Measurements from ENCODE around the gene ITGA2.

Gene ITGA2

DNA sequence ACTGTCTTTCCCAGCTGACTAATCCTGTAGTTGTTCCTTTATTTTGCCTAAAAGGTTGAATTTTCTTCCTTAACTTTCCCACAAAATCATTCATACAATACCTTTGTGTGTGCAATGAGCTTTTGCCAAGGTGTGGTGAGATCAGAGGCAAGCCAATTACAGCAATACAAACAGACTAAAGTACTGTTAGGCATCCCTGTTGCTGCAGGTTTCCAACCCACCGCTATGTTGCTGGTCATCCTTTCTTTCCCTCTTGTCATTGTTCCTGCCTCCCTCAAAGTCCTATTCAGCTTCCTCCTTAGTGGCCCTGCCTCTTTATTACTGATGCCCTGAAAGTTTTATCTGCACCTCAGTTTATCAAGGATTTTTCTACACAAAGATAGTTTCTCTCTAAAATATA is 22.1 kb downstream of the ITGA2 start:
- TF ChIP-seq SIN3A (IDR thresholded peaks at IDR 0.05; ENCODE audit: borderline replicate concordance, insufficient read depth, low read length) = no peak
- TF ChIP-seq FOXP2 (optimal IDR thresholded peaks at IDR 0.05; ENCODE audit: borderline replicate concordance, extremely low read depth, extremely low read length, insufficient read depth) = no peak
- no peak for TF ChIP-seq TAF1 (IDR thresholded peaks at IDR 0.05; ENCODE audit: borderline replicate concordance, insufficient read depth, low read length)
- no peak for TF ChIP-seq POLR2AphosphoS5 (IDR thresholded peaks at IDR 0.05; ENCODE audit: low read depth, low read length)
- TF ChIP-seq, protein P1, sequence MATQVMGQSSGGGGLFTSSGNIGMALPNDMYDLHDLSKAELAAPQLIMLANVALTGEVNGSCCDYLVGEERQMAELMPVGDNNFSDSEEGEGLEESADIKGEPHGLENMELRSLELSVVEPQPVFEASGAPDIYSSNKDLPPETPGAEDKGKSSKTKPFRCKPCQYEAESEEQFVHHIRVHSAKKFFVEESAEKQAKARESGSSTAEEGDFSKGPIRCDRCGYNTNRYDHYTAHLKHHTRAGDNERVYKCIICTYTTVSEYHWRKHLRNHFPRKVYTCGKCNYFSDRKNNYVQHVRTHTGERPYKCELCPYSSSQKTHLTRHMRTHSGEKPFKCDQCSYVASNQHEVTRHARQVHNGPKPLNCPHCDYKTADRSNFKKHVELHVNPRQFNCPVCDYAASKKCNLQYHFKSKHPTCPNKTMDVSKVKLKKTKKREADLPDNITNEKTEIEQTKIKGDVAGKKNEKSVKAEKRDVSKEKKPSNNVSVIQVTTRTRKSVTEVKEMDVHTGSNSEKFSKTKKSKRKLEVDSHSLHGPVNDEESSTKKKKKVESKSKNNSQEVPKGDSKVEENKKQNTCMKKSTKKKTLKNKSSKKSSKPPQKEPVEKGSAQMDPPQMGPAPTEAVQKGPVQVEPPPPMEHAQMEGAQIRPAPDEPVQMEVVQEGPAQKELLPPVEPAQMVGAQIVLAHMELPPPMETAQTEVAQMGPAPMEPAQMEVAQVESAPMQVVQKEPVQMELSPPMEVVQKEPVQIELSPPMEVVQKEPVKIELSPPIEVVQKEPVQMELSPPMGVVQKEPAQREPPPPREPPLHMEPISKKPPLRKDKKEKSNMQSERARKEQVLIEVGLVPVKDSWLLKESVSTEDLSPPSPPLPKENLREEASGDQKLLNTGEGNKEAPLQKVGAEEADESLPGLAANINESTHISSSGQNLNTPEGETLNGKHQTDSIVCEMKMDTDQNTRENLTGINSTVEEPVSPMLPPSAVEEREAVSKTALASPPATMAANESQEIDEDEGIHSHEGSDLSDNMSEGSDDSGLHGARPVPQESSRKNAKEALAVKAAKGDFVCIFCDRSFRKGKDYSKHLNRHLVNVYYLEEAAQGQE (IDR thresholded peaks at IDR 0.05; ENCODE audit: insufficient read depth in 1 of 2, low read depth in 2 of 2, low read length in 2 of 2) = no peak

GRCh38 chr5:53013857-53014256 is 24.7 kb downstream of the ITGA2 start:
- TF ChIP-seq SIN3A (IDR thresholded peaks at IDR 0.05; ENCODE audit: borderline replicate concordance, insufficient read depth, low read length) (no peak), FOXP2 (optimal IDR thresholded peaks at IDR 0.05; ENCODE audit: borderline replicate concordance, extremely low read depth, extremely low read length, insufficient read depth) (no peak), TAF1 (IDR thresholded peaks at IDR 0.05; ENCODE audit: borderline replicate concordance, insufficient read depth, low read length) (no peak), POLR2AphosphoS5 (IDR thresholded peaks at IDR 0.05; ENCODE audit: low read depth, low read length) (no peak)
- TF ChIP-seq, protein P1 (IDR thresholded peaks at IDR 0.05; ENCODE audit: insufficient read depth in 1 of 2, low read depth in 2 of 2, low read length in 2 of 2) = no peak

- TF ChIP-seq POLR2AphosphoS5 (IDR thresholded peaks at IDR 0.05; ENCODE audit: low read depth, low read length) = no peak
- TF ChIP-seq FOXP2 (optimal IDR thresholded peaks at IDR 0.05; ENCODE audit: borderline replicate concordance, extremely low read depth, extremely low read length, insufficient read depth) = no peak
- TF ChIP-seq SIN3A (IDR thresholded peaks at IDR 0.05; ENCODE audit: borderline replicate concordance, insufficient read depth, low read length) = no peak
- no peak for TF ChIP-seq TAF1 (IDR thresholded peaks at IDR 0.05; ENCODE audit: borderline replicate concordance, insufficient read depth, low read length)
- TF ChIP-seq, protein P1 (IDR thresholded peaks at IDR 0.05; ENCODE audit: insufficient read depth in 1 of 2, low read depth in 2 of 2, low read length in 2 of 2) = no peak
Measured at GRCh38 chr5:53017383-53017782, 28.2 kb downstream of the ITGA2 start.

- TF ChIP-seq SIN3A (IDR thresholded peaks at IDR 0.05; ENCODE audit: borderline replicate concordance, insufficient read depth, low read length) = no peak
- TF ChIP-seq TAF1 (IDR thresholded peaks at IDR 0.05; ENCODE audit: borderline replicate concordance, insufficient read depth, low read length) = no peak
- TF ChIP-seq, protein P1 (IDR thresholded peaks at IDR 0.05; ENCODE audit: insufficient read depth in 1 of 2, low read depth in 2 of 2, low read length in 2 of 2) = no peak
- TF ChIP-seq FOXP2 (optimal IDR thresholded peaks at IDR 0.05; ENCODE audit: borderline replicate concordance, extremely low read depth, extremely low read length, insufficient read depth) = no peak
- TF ChIP-seq POLR2AphosphoS5 (IDR thresholded peaks at IDR 0.05; ENCODE audit: low read depth, low read length) = no peak
Measured at GRCh38 chr5:53017794-53018391, 28.7 kb downstream of the ITGA2 start.

Measured in PFSK-1 (cell line).